NCI-H1105 (cell line): ENCODE data around the gene FCN1.

Experiments
- DNase-seq: peaks from one replicate; lab custom pipeline; 2025; lab: John Stamatoyannopoulos, UW

Gene FCN1

GRCh38 chr9:134891053-134891452, 26.7 kb downstream of the FCN1 start:
- no peak for DNase-seq

GRCh38 chr9:134890155-134890495, 27.6 kb downstream of the FCN1 start:
- DNase-seq, result no peak

- no peak for DNase-seq
Measured at GRCh38 chr9:134889386-134890154, 28.1 kb downstream of the FCN1 start.

GRCh38 chr9:134888603-134889190, 29.0 kb downstream of the FCN1 start:
- no peak for DNase-seq

- no peak for DNase-seq
Measured at GRCh38 chr9:134887686-134888602, 29.8 kb downstream of the FCN1 start.

- no peak for DNase-seq
Measured at GRCh38 chr9:134887219-134887618, 30.5 kb downstream of the FCN1 start.

- no peak for DNase-seq
Measured at GRCh38 chr9:134886413-134886913, 31.2 kb downstream of the FCN1 start.

- no peak for DNase-seq
Measured at GRCh38 chr9:134885679-134886412, 31.9 kb downstream of the FCN1 start.

- no peak for DNase-seq
Measured at GRCh38 chr9:134885001-134885678, 32.6 kb downstream of the FCN1 start.

GRCh38 chr9:134884492-134884891, 33.2 kb downstream of the FCN1 start:
- no peak for DNase-seq

GRCh38 chr9:134883040-134883782, 34.5 kb downstream of the FCN1 start:
- DNase-seq, result no peak

GRCh38 chr9:134882204-134882785, 35.4 kb downstream of the FCN1 start:
- DNase-seq, result no peak

GRCh38 chr9:134881313-134881670, 36.4 kb downstream of the FCN1 start:
- DNase-seq, result no peak

- no peak for DNase-seq
Measured at GRCh38 chr9:134880484-134881312, 37.0 kb downstream of the FCN1 start, which contains the start of gene FCN2. TSS of gene FCN2 (plus strand) at chr9:134880810. CDS start at chr9:134880822, 12 bp downstream.

GRCh38 chr9:134879664-134880483, 37.8 kb downstream of the FCN1 start:
- DNase-seq, result no peak

GRCh38 chr9:134877541-134877940, 40.2 kb downstream of the FCN1 start:
- no peak for DNase-seq

GRCh38 chr9:134875371-134875770, 42.3 kb downstream of the FCN1 start:
- DNase-seq, result no peak

GRCh38 chr9:134872482-134873231, 45.1 kb downstream of the FCN1 start:
- no peak for DNase-seq
